ENCODE data around the gene SEC24D.

The SEC24D gene

GRCh38 chr4:118839221-118839927 is 3.4 kb upstream of the SEC24D start:
- DNase-seq = no peak

GRCh38 chr4:118837121-118837507 is 1.2 kb upstream of the SEC24D start:
- DNase-seq = no peak

- peak; percentile 9 for DNase-seq
Observed at GRCh38 chr4:118836301-118837120, 585 bp upstream of the SEC24D start.

GRCh38 chr4:118834960-118835569 is 861 bp downstream of the SEC24D start:
- no peak for DNase-seq

- DNase-seq = no peak
Observed at GRCh38 chr4:118834070-118834469, 1.9 kb downstream of the SEC24D start.

- no peak for DNase-seq
Observed at GRCh38 chr4:118833192-118833820, 2.6 kb downstream of the SEC24D start.

GRCh38 chr4:118829107-118829506 is 6.8 kb downstream of the SEC24D start:
- DNase-seq = no peak

GRCh38 chr4:118826723-118827444 is 9.0 kb downstream of the SEC24D start:
- DNase-seq = no peak

GRCh38 chr4:118825799-118826198 is 10.1 kb downstream of the SEC24D start:
- no peak for DNase-seq

GRCh38 chr4:118824141-118824540 is 11.8 kb downstream of the SEC24D start:
- DNase-seq = no peak

- DNase-seq = peak; percentile 28
Observed at GRCh38 chr4:118823471-118823870, 12.5 kb downstream of the SEC24D start.

- DNase-seq = no peak
Observed at GRCh38 chr4:118821590-118822293, 14.2 kb downstream of the SEC24D start.

- peak; percentile 25 for DNase-seq
Observed at GRCh38 chr4:118817178-118817930, 18.6 kb downstream of the SEC24D start.

GRCh38 chr4:118816538-118817177 is 19.3 kb downstream of the SEC24D start:
- DNase-seq = no peak

GRCh38 chr4:118814891-118815290 is 21.0 kb downstream of the SEC24D start:
- DNase-seq = peak; percentile 34

- DNase-seq = no peak
Observed at GRCh38 chr4:118814058-118814457, 21.9 kb downstream of the SEC24D start.

- no peak for DNase-seq
Observed at GRCh38 chr4:118813561-118813960, 22.4 kb downstream of the SEC24D start.

- no peak for DNase-seq
Observed at GRCh38 chr4:118811832-118812231, 24.1 kb downstream of the SEC24D start.

- no peak for DNase-seq
Observed at GRCh38 chr4:118810991-118811764, 24.7 kb downstream of the SEC24D start.

- DNase-seq = no peak
Observed at GRCh38 chr4:118807659-118808058, 28.3 kb downstream of the SEC24D start.

All from NCI-H2171 (cell line).